NCI-H1092 treated with DMSO at 0.1 percent for 48 hours (cell line): ENCODE data around the gene USF1.

Experiments
- DNase-seq: peaks from one replicate; lab custom pipeline; 2025; lab: John Stamatoyannopoulos, UW

The USF1 gene

GRCh38 chr1:161045736-161046604 is at the start of gene USF1:
TSS of gene USF1 (minus strand) at chr1:161045977. CDS start at chr1:161043275, 2,702 bp downstream.
- DNase-seq: peak; percentile 99

GRCh38 chr1:161095230-161095629 is 49.5 kb upstream of the USF1 start:
- DNase-seq: no peak

- DNase-seq: no peak
Measured at GRCh38 chr1:161094481-161094880, 48.7 kb upstream of the USF1 start.

GRCh38 chr1:161092621-161093028 is 46.8 kb upstream of the USF1 start:
- DNase-seq: no peak

- no peak for DNase-seq
Measured at GRCh38 chr1:161091796-161092507, 46.2 kb upstream of the USF1 start.

GRCh38 chr1:161091093-161091492 is 45.3 kb upstream of the USF1 start:
- DNase-seq: no peak

GRCh38 chr1:161090617-161091016 is 44.8 kb upstream of the USF1 start:
- no peak for DNase-seq

GRCh38 chr1:161089938-161090337 is 44.2 kb upstream of the USF1 start:
- no peak for DNase-seq

GRCh38 chr1:161089251-161089924 is 43.6 kb upstream of the USF1 start, which contains the start of gene NECTIN4:
TSS of gene NECTIN4 (minus strand) at chr1:161089558. CDS start at chr1:161089296, 262 bp downstream.
- DNase-seq: no peak

GRCh38 chr1:161088587-161089110 is 42.9 kb upstream of the USF1 start:
- DNase-seq: no peak

GRCh38 chr1:161086457-161086856 is 40.7 kb upstream of the USF1 start:
- DNase-seq: no peak

GRCh38 chr1:161085165-161085564 is 39.4 kb upstream of the USF1 start:
- no peak for DNase-seq

GRCh38 chr1:161084597-161084988 is 38.8 kb upstream of the USF1 start:
- DNase-seq: no peak

GRCh38 chr1:161083748-161084596 is 38.2 kb upstream of the USF1 start:
- DNase-seq: no peak

- no peak for DNase-seq
Measured at GRCh38 chr1:161082996-161083747, 37.4 kb upstream of the USF1 start.

GRCh38 chr1:161082483-161082882 is 36.7 kb upstream of the USF1 start:
- no peak for DNase-seq

- DNase-seq: no peak
Measured at GRCh38 chr1:161081519-161081918, 35.7 kb upstream of the USF1 start.

GRCh38 chr1:161080441-161081405 is 34.9 kb upstream of the USF1 start:
- DNase-seq: no peak

GRCh38 chr1:161079436-161080110 is 33.8 kb upstream of the USF1 start:
- no peak for DNase-seq
